Endothelial cell of umbilical vein (primary cell): ENCODE data around the gene ALK. TPM values are rescaled to one million over a fixed set of nuclear protein-coding genes. Genes with fewer than 3 reads are reported as not detected.

Experiments
- BruUV-seq: library from RNA; stranded (reverse); fragments of 400-500 nt; replicated peaks from 2 replicates; lab custom pipeline; 2021; lab: Mats Ljungman, UMichigan
- CTCF ChIA-PET: fragments of 300-600, 350-600 bp; sonication (Branson Sonifier 250); formaldehyde crosslinking; loops from one replicate; lab custom pipeline; 2021; ENCODE audit warnings: antibody characterized with exemption, inconsistent platforms; lab: Charles Lee
- POLR2A ChIA-PET: fragments of 300-600, 350-600 bp; sonication (Branson Sonifier 250); formaldehyde crosslinking; loops from one replicate; lab custom pipeline; 2021; ENCODE audit warnings: antibody characterized with exemption, inconsistent platforms; lab: Charles Lee
- DNase-seq: peaks from one replicate; pipeline ENCODE4 v3.0.0-alpha.2; 2011; ENCODE audit warnings: low read depth, low spot score
- FAIRE-seq: peaks from 2 replicates; lab custom pipeline; 2011; peaks lifted over from hg19 to GRCh38; lab: Jason Lieb, UNC
- H2AFZ ChIP-seq: 2 replicates; pipeline ENCODE4 v1.6.0; 2012; ENCODE audit warnings: low read depth, low read length, control low read depth, inconsistent platforms
- H3K27ac ChIP-seq: 2 replicates; pipeline ENCODE4 v1.5.1; 2011; ENCODE audit warnings: low read depth, mild to moderate bottlenecking, control low read depth, low read length, moderate library complexity; ENCODE audit not compliant: insufficient read depth
- H3K27me3 ChIP-seq, 2 experiments: 2 replicates each; pipeline versions ENCODE4 v1.6.0 to v1.6.1; 2011; ENCODE audit warnings: low read length in 2 of 2, mixed read lengths in 1 of 2; ENCODE audit not compliant: control insufficient read depth in 2 of 2, insufficient read depth in 2 of 2
- H3K36me3 ChIP-seq, 2 experiments: 2 replicates in 1 of 2; 3 replicates in 1 of 2; pipeline ENCODE4 v1.5.1; 2011; ENCODE audit warnings: low read length in 2 of 2, mild to moderate bottlenecking in 1 of 2, moderate library complexity in 1 of 2; ENCODE audit not compliant: control insufficient read depth in 2 of 2, insufficient read depth in 2 of 2; ENCODE audit errors: extremely low read depth in 1 of 2
- H3K4me1 ChIP-seq: 3 replicates; pipeline ENCODE4 v1.5.1; 2011; ENCODE audit warnings: mild to moderate bottlenecking, low read length; ENCODE audit not compliant: control insufficient read depth, insufficient read depth; ENCODE audit errors: extremely low read depth
- H3K4me2 ChIP-seq: 2 replicates; pipeline ENCODE4 v1.6.1; 2011; ENCODE audit warnings: low read length, control low read depth, mixed read lengths; ENCODE audit not compliant: insufficient read depth
- H3K4me3 ChIP-seq, 3 experiments: fragments of 200-600 bp in 1 of 3; sonication (generic), shearing (Covaris generic) in 1 of 3; replicated peaks in 1 of 3; 2 replicates each; pipeline ENCODE4 v1.5.1; 2011 to 2016; ENCODE audit warnings: control low read depth in 3 of 3, low read length in 3 of 3, mild to moderate bottlenecking in 2 of 3, inconsistent platforms in 1 of 3, low read depth in 1 of 3, moderate library complexity in 1 of 3; ENCODE audit not compliant: insufficient read depth in 1 of 3
- H3K79me2 ChIP-seq: 2 replicates; pipeline ENCODE4 v1.6.0; 2012; ENCODE audit warnings: low read length, inconsistent platforms; ENCODE audit not compliant: control insufficient read depth, insufficient read depth
- H3K9ac ChIP-seq: replicated peaks from 2 replicates; pipeline ENCODE3; 2011; ENCODE audit warnings: low read length, control low read depth; ENCODE audit not compliant: insufficient read depth; ENCODE audit errors: extremely low read depth
- H3K9me1 ChIP-seq: replicated peaks from 3 replicates; pipeline ENCODE4 v1.6.0; 2011; ENCODE audit warnings: mild to moderate bottlenecking, low read length; ENCODE audit not compliant: control insufficient read depth, insufficient read depth; ENCODE audit errors: extremely low read depth
- H3K9me3 ChIP-seq: replicated peaks from 2 replicates; pipeline ENCODE4 v1.5.1; 2012; ENCODE audit warnings: low read length, inconsistent platforms; ENCODE audit not compliant: control insufficient read depth, insufficient read depth
- H4K20me1 ChIP-seq: replicated peaks from 2 replicates; pipeline ENCODE3; 2011; ENCODE audit warnings: mild to moderate bottlenecking, low read length; ENCODE audit not compliant: control insufficient read depth, insufficient read depth; ENCODE audit errors: extremely low read depth
- CTCF ChIP-seq, 2 donors: IDR thresholded peaks; 1 replicate in 1 of 2; 2 replicates in 1 of 2; pipeline ENCODE4 v1.5.1; 2011; ENCODE audit warnings: low read length in 2 of 2, mild to moderate bottlenecking in 2 of 2, moderate library complexity in 2 of 2, control low read depth in 1 of 2, inconsistent platforms in 1 of 2, low read depth in 1 of 2; ENCODE audit not compliant: insufficient read depth in 1 of 2; ENCODE audit errors: extremely low read depth in 1 of 2
- EZH2 ChIP-seq: IDR thresholded peaks from 2 replicates; pipeline ENCODE4 v1.6.1; 2012; ENCODE audit warnings: borderline replicate concordance, low read depth, mild to moderate bottlenecking, moderate library complexity, low read length, inconsistent platforms; ENCODE audit not compliant: severe bottlenecking
- FOS ChIP-seq: IDR thresholded peaks from 2 replicates; pipeline ENCODE4 v1.6.1; 2011; ENCODE audit warnings: mild to moderate bottlenecking, low read length, moderate library complexity, borderline replicate concordance; ENCODE audit not compliant: insufficient read depth
- GATA2 ChIP-seq: IDR thresholded peaks from 2 replicates; pipeline ENCODE4 v1.7.0; 2011; ENCODE audit warnings: low read depth, mild to moderate bottlenecking, moderate library complexity, mixed read lengths, low read length; ENCODE audit not compliant: insufficient read length, insufficient read depth
- JUN ChIP-seq: IDR thresholded peaks from 2 replicates; pipeline ENCODE4 v1.6.1; 2011; ENCODE audit warnings: borderline replicate concordance, low read depth; ENCODE audit not compliant: insufficient read length, insufficient read depth
- MAX ChIP-seq: IDR thresholded peaks from 2 replicates; pipeline ENCODE4 v1.6.1; 2011; ENCODE audit not compliant: insufficient read depth, insufficient read length
- MYC ChIP-seq: IDR thresholded peaks from one replicate; pipeline ENCODE4 v1.6.1; 2011; ENCODE audit warnings: mild to moderate bottlenecking, low read depth, low read length
- POLR2A ChIP-seq: IDR thresholded peaks from 2 replicates; pipeline ENCODE4 v1.6.1; 2012; ENCODE audit warnings: low read depth, mild to moderate bottlenecking, control low read depth, low read length
- POLR2AphosphoS5 ChIP-seq: IDR thresholded peaks from 2 replicates; pipeline ENCODE4 v1.6.1; 2012; ENCODE audit warnings: low read depth, mild to moderate bottlenecking, control low read depth, low read length, moderate library complexity; ENCODE audit not compliant: insufficient read depth
- dilution Hi-C: fragments of 300-500 bp; cut with MboI; formaldehyde crosslinking; loops from one replicate; pipeline ENCODE4 v1.15.0; 2019; ENCODE audit warnings: low sequenced_read_pairs; ENCODE audit not compliant: extremely low pct_ligation_motif_present
- intact Hi-C: fragments of 100-400 bp; cut with micrococcal nuclease; formaldehyde crosslinking; loops from one replicate; pipeline ENCODE4 v1.10.0; 2022
- polyA plus RNA-seq, 4 experiments: library from polyadenylated mRNA; depleted of rRNA in 3 of 4; stranded (reverse) in 3 of 4; unstranded in 1 of 4; fragments of >200 nt; gene quantifications; 2 replicates each; pipeline versions ENCODE4 v1.2.1 to v1.2.3, GENCODE V29; 2011 to 2012; ENCODE audit warnings: missing spikeins in 1 of 4
- total RNA-seq: library from RNA; stranded (reverse); gene quantifications from 2 replicates; pipeline ENCODE4 v1.2.3, GENCODE V29; 2021

ALK gene
- total and polyA plus RNA-seq, 2 donors (not counting 3 experiments of a cell fraction or from before 2014, with no cell fraction given): not detected

DNA sequence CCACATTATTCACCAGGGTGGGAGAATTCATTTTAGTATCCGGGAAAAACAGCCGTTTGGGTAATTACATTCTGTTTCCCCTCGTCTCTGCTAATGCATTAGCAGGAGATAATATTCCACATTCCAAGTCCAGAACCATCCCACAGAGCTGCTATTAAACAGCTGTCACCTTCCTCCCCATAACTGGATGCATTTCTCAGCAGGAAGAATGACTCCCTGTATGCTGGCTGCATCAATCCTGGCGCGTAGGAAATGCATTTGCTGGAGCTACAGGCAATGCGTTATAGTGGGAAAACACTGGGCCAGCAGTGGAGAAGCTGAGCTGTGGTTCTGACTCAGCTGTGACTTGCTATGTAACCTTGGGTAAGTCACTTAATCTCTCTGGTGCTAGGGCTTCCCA is 560.2 kb downstream of the ALK start:
- CTCF ChIA-PET: no interaction called here
- Histone ChIP-seq H2AFZ (no peak overlapping the region), H3K4me2 (no peak overlapping the region), H3K9me3 (no peaks in the 10 kb centered on the region), H3K9me1 (no peaks in the 10 kb centered on the region), H3K4me3 (no peak overlapping the region), H3K36me3 (no peaks in the 10 kb centered on the region), H3K9ac (no peak overlapping the region), H3K27me3 (no peaks in the 10 kb centered on the region), H3K4me1 (no peaks in the 10 kb centered on the region), H3K79me2 (no peaks in the 10 kb centered on the region), H3K27ac (no peak overlapping the region), H4K20me1 (no peaks in the 10 kb centered on the region)
- no peak for FAIRE-seq
- dilution Hi-C loops (no loop called here), intact Hi-C loops (no loop called here)
- POLR2A ChIA-PET: no interaction called here
- TF ChIP-seq CTCF (IDR thresholded peaks at IDR 0.05; ENCODE audit: extremely low read depth in 1 of 2, insufficient read depth in 1 of 2, low read depth in 1 of 2, low read length in 2 of 2) (no peak), POLR2AphosphoS5 (no peak)
- DNase-seq: no peak
- no TSS peak for BruUV-seq

GRCh38 chr2:29360016-29360784 is 561.2 kb downstream of the ALK start:
- Histone ChIP-seq H3K4me1 (no peaks in the 10 kb centered on the region), H3K9me3 (no peaks in the 10 kb centered on the region), H4K20me1 (no peaks in the 10 kb centered on the region), H3K79me2 (no peaks in the 10 kb centered on the region), H3K9ac (no peak overlapping the region), H3K4me2 (no peak overlapping the region), H3K4me3 (no peak overlapping the region), H2AFZ (no peak overlapping the region), H3K27me3 (no peaks in the 10 kb centered on the region), H3K27ac (no peak overlapping the region), H3K9me1 (no peaks in the 10 kb centered on the region), H3K36me3 (no peaks in the 10 kb centered on the region)
- dilution Hi-C loops: no loop called here
- no peak for FAIRE-seq
- ChIA-PET CTCF (interaction anchor here (0.7 kb wide), 1 partner anchor 22 kb away, joined by 3 read pairs; no protein-coding TSS in a partner anchor), POLR2A (no interaction called here)
- no TSS peak for BruUV-seq
- TF ChIP-seq EZH2 (no peak), POLR2AphosphoS5 (no peak), FOS (no peak), POLR2A (no peak), MYC (no peak), GATA2 (no peak), JUN (no peak), CTCF (IDR thresholded peaks at IDR 0.05; ENCODE audit: extremely low read depth in 1 of 2, insufficient read depth in 1 of 2, low read depth in 1 of 2, low read length in 2 of 2) (no peak), MAX (no peak)
- DNase-seq: no peak
- intact Hi-C loops: no loop called here
